IMR-90 (cell line): ENCODE data around the gene GIT2. TPM values are rescaled to one million over a fixed set of nuclear protein-coding genes. Genes with fewer than 3 reads are reported as not detected.

Source experiments
- ATAC-seq: fragments of 200-7000 bp; cut with Tn5 transposase; 2 replicates; pipeline ENCODE4 v1.9.1; 2020; ENCODE audit warnings: low read depth, mild to moderate bottlenecking, moderate library complexity
- BruUV-seq: library from RNA; stranded (reverse); fragments of 400-500 nt; replicated peaks from 2 replicates; lab custom pipeline; 2021; lab: Mats Ljungman, UMichigan
- CTCF ChIA-PET: fragments of 300-600 bp; formaldehyde crosslinking; extraction: SDS; loops from one replicate; lab custom pipeline; 2021; ENCODE audit warnings: antibody characterized with exemption; lab: Yijun Ruan, JAX
- POLR2A ChIA-PET: fragments of 300-600 bp; sonication (Branson Sonifier 250); formaldehyde crosslinking; loops from one replicate; lab custom pipeline; 2022; ENCODE audit warnings: antibody characterized with exemption; ENCODE audit not compliant: unreplicated experiment; lab: Charles Lee
- DNase-seq: peaks from one replicate; pipeline ENCODE4 v3.0.0; 2013
- H2AFZ ChIP-seq: replicated peaks from 2 replicates; pipeline ENCODE3; 2013; ENCODE audit warnings: low read length, mild to moderate bottlenecking; ENCODE audit not compliant: poor library complexity
- H2AK5ac ChIP-seq: 2 replicates; pipeline ENCODE4 v1.6.1; 2013; ENCODE audit warnings: low read depth, low read length, inconsistent platforms
- H2AK9ac ChIP-seq: replicated peaks from 2 replicates; pipeline ENCODE3; 2013; ENCODE audit warnings: mild to moderate bottlenecking, low read depth, low read length, moderate library complexity; ENCODE audit not compliant: poor library complexity
- H2BK120ac ChIP-seq: 2 replicates; pipeline ENCODE4 v1.6.1; 2013; ENCODE audit warnings: low read depth, low read length, inconsistent platforms
- H2BK15ac ChIP-seq: 3 replicates; pipeline ENCODE4 v1.6.1; 2013; ENCODE audit warnings: low read depth, low read length, inconsistent platforms
- H2BK20ac ChIP-seq: 2 replicates; pipeline ENCODE4 v1.6.1; 2013; ENCODE audit warnings: low read depth, mild to moderate bottlenecking, inconsistent platforms, low read length, moderate library complexity
- H2BK5ac ChIP-seq: 2 replicates; pipeline ENCODE4 v1.6.1; 2013; ENCODE audit warnings: mild to moderate bottlenecking, low read depth, low read length, inconsistent platforms; ENCODE audit not compliant: poor library complexity, severe bottlenecking
- H3K14ac ChIP-seq: replicated peaks from 2 replicates; pipeline ENCODE4 v1.6.1; 2013; ENCODE audit warnings: low read depth, low read length, inconsistent platforms
- H3K18ac ChIP-seq: 2 replicates; pipeline ENCODE4 v1.6.1; 2013; ENCODE audit warnings: low read depth, low read length, control low read depth
- H3K23ac ChIP-seq: 2 replicates; pipeline ENCODE4 v1.6.1; 2013; ENCODE audit warnings: low read depth, low read length, inconsistent platforms
- H3K27ac ChIP-seq: 2 replicates; pipeline ENCODE4 v1.5.1; 2013; ENCODE audit warnings: mild to moderate bottlenecking, control low read depth, low read length; ENCODE audit not compliant: insufficient read depth
- H3K27me3 ChIP-seq: 2 replicates; pipeline ENCODE4 v1.6.1; 2013; ENCODE audit warnings: low read length; ENCODE audit not compliant: control insufficient read depth, insufficient read depth
- H3K36me3 ChIP-seq: 2 replicates; pipeline ENCODE4 v1.6.1; 2013; ENCODE audit warnings: low read length, mixed read lengths; ENCODE audit not compliant: control insufficient read depth, insufficient read depth
- H3K4ac ChIP-seq: 2 replicates; pipeline ENCODE4 v1.6.1; 2013; ENCODE audit warnings: low read depth, low read length, inconsistent platforms
- H3K4me1 ChIP-seq: 2 replicates; pipeline ENCODE4 v1.6.1; 2013; ENCODE audit warnings: low read length, mixed read lengths; ENCODE audit not compliant: control insufficient read depth, insufficient read depth
- H3K4me2 ChIP-seq: 2 replicates; pipeline ENCODE4 v1.6.1; 2013; ENCODE audit warnings: low read depth, mild to moderate bottlenecking, control low read depth, low read length, moderate library complexity
- H3K4me3 ChIP-seq: 2 replicates; pipeline ENCODE4 v1.5.1; 2013; ENCODE audit warnings: low read depth, mild to moderate bottlenecking, control low read depth, low read length, moderate library complexity; ENCODE audit not compliant: insufficient read depth
- H3K56ac ChIP-seq: 2 replicates; pipeline ENCODE4 v1.6.1; 2013; ENCODE audit warnings: low read length, inconsistent platforms; ENCODE audit not compliant: insufficient read depth; ENCODE audit errors: extremely low read depth
- H3K79me1 ChIP-seq, 2 experiments: 2 replicates each; pipeline ENCODE4 v1.6.1; 2013; ENCODE audit warnings: low read length in 2 of 2, inconsistent platforms in 1 of 2, low read depth in 1 of 2
- H3K9ac ChIP-seq: 2 replicates; pipeline ENCODE4 v1.6.1; 2013; ENCODE audit warnings: low read depth, low read length, control low read depth
- H3K9me1 ChIP-seq: 2 replicates; pipeline ENCODE4 v1.6.1; 2013; ENCODE audit warnings: low read length, inconsistent platforms; ENCODE audit not compliant: insufficient read depth
- H3K9me3 ChIP-seq: 2 replicates; pipeline ENCODE4 v1.6.1; 2013; ENCODE audit warnings: low read length; ENCODE audit not compliant: control insufficient read depth, insufficient read depth
- H4K20me1 ChIP-seq: 2 replicates; pipeline ENCODE4 v1.6.1; 2013; ENCODE audit warnings: low read length, inconsistent platforms; ENCODE audit not compliant: insufficient read depth
- H4K5ac ChIP-seq: 2 replicates; pipeline ENCODE4 v1.6.1; 2013; ENCODE audit warnings: mild to moderate bottlenecking, low read depth, low read length, control low read depth
- H4K8ac ChIP-seq, 2 experiments: 2 replicates each; pipeline ENCODE4 v1.6.1; 2013; ENCODE audit warnings: low read depth in 2 of 2, low read length in 2 of 2, control low read depth in 1 of 2, inconsistent platforms in 1 of 2
- H4K91ac ChIP-seq: 2 replicates; pipeline ENCODE4 v1.6.1; 2013; ENCODE audit warnings: low read depth, low read length, inconsistent platforms; ENCODE audit not compliant: insufficient read depth
- RAD21 ChIP-seq: IDR thresholded peaks from 2 replicates; pipeline ENCODE4 v1.6.1; 2012; ENCODE audit warnings: low read length, improper control_type of control experiment
- WGBS, 2 experiments: methylation state at CpG; one replicate each; pipeline versions ENCODE4 v1.1.5 to v1.1.7; 2013; ENCODE audit warnings: missing lambda C conversion rate in 2 of 2; ENCODE audit not compliant: insufficient read length in 1 of 2; ENCODE audit errors: extremely low coverage in 2 of 2; 5-methylcytosine and 5-hydroxymethylcytosine counted together
- dilution Hi-C: fragments of 300-500 bp; cut with HindIII; formaldehyde crosslinking; loops from one replicate; pipeline ENCODE4 v1.14.3; 2018; ENCODE audit warnings: low sequenced_read_pairs; ENCODE audit not compliant: unreplicated experiment
- in situ Hi-C: fragments of 300-500 bp; cut with MboI; formaldehyde crosslinking; loops from 3 replicates; pipeline ENCODE4 v1.14.3; 2019; ENCODE audit warnings: low sequenced_read_pairs, inconsistent platforms, mixed read lengths
- intact Hi-C: fragments of 100-400 bp; cut with micrococcal nuclease; formaldehyde crosslinking; loops from 2 replicates; pipeline ENCODE4 v1.10.0; 2022
- polyA plus RNA-seq, 3 experiments: library from polyadenylated mRNA; depleted of rRNA; stranded (reverse); fragments of >200 nt; gene quantifications; 2 replicates each; pipeline ENCODE4 v1.2.3, GENCODE V29; 2012; ENCODE audit warnings: low replicate concordance in 1 of 3
- total RNA-seq: library from RNA; depleted of rRNA; stranded (reverse); fragments of >200 nt; gene quantifications from 2 replicates; pipeline ENCODE4 v1.2.3, GENCODE V29; 2012

GIT2 gene
- total and polyA plus RNA-seq, 2 of the 4 experiments (the other 2 are of a cell fraction), result 48.0 to 71.9 TPM

GRCh38 chr12:109953656-109954055 is 42.5 kb downstream of the GIT2 start:
- H3K36me3 ChIP-seq, result peaks cover 14% of the 10 kb centered on the region
- peak overlapping the region; percentile 81 for H3K4ac ChIP-seq
- H3K9ac ChIP-seq, result no peak overlapping the region
- BruUV-seq, result no TSS peak
- peak overlapping the region; percentile 17; the same call in 1 of the 2 replicates for H4K91ac ChIP-seq
- H4K5ac ChIP-seq, result no peak overlapping the region
- H2AK9ac ChIP-seq, result no peak overlapping the region
- H3K27ac ChIP-seq, result no peak overlapping the region
- peaks cover 28% of the 10 kb centered on the region for H3K4me1 ChIP-seq
- peak overlapping the region; percentile 98; the same call in 1 of the 2 replicates for H2AK5ac ChIP-seq
- no peak overlapping the region for H3K56ac ChIP-seq
- in situ Hi-C loops (no loop called here), intact Hi-C loops (no loop called here), dilution Hi-C loops (no loop called here)
- no peak overlapping the region for H3K4me3 ChIP-seq
- no peak overlapping the region for H3K14ac ChIP-seq
- H3K18ac ChIP-seq, result peak overlapping the region; percentile 19; the same call in 1 of the 2 replicates
- peak overlapping the region; percentile 98 for H2BK5ac ChIP-seq
- peak overlapping the region; percentile 98; the same call in 1 of the 3 replicates for H2BK15ac ChIP-seq
- peak overlapping the region; percentile 87 for H2BK120ac ChIP-seq
- no peaks in the 10 kb centered on the region for H3K27me3 ChIP-seq
- peaks cover 21% of the 10 kb centered on the region for H3K9me1 ChIP-seq
- no peak for ATAC-seq
- peak overlapping the region; percentile 17; the same call in 1 of the 2 replicates for H3K23ac ChIP-seq
- peaks cover 8% of the 10 kb centered on the region; the same call in 1 of the 2 replicates for H4K20me1 ChIP-seq
- POLR2A ChIA-PET, result no interaction called here
- DNase-seq, result no peak
- 96% methylated on average over 4 of the region's 5 CpGs; no CpG with 5 or more reads in 1 of the 2 experiments for WGBS, 2 experiments
- H3K4me2 ChIP-seq, result no peak overlapping the region
- H2BK20ac ChIP-seq, result peak overlapping the region; percentile 76
- CTCF ChIA-PET, result no interaction called here
- H3K79me1 ChIP-seq, result peaks cover 9 to 31% of the 10 kb centered on the region in 2 experiments
- no peaks in the 10 kb centered on the region for H3K9me3 ChIP-seq
- H4K8ac ChIP-seq, result peak overlapping the region; percentile 69 to 74
- TF ChIP-seq RAD21, result no peak
- no peak overlapping the region for H2AFZ ChIP-seq
